ENCODE data around the gene MARK4.

MARK4 gene

GRCh38 chr19:45238556-45238955 lies 12.5 kb upstream of the MARK4 start:
- TF ChIP-seq, protein P1, sequence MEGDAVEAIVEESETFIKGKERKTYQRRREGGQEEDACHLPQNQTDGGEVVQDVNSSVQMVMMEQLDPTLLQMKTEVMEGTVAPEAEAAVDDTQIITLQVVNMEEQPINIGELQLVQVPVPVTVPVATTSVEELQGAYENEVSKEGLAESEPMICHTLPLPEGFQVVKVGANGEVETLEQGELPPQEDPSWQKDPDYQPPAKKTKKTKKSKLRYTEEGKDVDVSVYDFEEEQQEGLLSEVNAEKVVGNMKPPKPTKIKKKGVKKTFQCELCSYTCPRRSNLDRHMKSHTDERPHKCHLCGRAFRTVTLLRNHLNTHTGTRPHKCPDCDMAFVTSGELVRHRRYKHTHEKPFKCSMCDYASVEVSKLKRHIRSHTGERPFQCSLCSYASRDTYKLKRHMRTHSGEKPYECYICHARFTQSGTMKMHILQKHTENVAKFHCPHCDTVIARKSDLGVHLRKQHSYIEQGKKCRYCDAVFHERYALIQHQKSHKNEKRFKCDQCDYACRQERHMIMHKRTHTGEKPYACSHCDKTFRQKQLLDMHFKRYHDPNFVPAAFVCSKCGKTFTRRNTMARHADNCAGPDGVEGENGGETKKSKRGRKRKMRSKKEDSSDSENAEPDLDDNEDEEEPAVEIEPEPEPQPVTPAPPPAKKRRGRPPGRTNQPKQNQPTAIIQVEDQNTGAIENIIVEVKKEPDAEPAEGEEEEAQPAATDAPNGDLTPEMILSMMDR (conservative IDR thresholded peaks at IDR 0.05; ENCODE audit: low read depth, low read length) = no peak
- no peak overlapping the region for H3K4me3 ChIP-seq (ENCODE audit: low read length)
- no peak for DNase-seq (ENCODE audit: low read depth)

DNA sequence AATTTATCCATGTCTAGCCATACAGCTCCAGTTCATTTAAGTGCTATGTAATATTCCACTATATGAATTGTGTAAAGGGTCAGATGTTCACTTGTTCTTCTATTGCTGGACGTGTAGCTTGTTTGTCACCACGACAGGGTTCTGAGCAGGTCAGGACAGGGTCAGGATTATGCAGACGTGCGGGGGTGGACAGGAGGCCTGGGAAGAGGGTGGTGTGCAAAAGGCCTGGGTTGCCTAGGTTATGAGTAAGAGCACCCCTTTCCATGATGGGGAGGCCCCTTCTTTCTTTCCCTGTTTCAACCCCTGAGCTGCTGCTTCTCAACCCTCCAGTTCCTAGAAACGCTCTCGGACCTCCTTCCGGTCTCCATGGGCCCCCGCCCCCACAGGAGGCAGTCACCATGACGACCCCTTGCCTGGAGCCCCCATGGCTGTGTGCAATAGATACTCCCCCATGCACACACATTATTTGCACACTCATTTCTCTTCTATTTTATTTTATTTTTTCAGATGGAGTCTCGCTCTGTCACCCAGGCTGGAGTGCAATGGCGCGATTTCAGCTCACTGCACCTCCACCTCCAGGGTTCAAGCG lies 7.8 kb upstream of the MARK4 start:
- TF ChIP-seq, protein P1 (conservative IDR thresholded peaks at IDR 0.05; ENCODE audit: low read depth, low read length) = no peak
- H3K4me3 ChIP-seq (ENCODE audit: low read length) = no peak overlapping the region
- no peak for DNase-seq (ENCODE audit: low read depth)

DNA sequence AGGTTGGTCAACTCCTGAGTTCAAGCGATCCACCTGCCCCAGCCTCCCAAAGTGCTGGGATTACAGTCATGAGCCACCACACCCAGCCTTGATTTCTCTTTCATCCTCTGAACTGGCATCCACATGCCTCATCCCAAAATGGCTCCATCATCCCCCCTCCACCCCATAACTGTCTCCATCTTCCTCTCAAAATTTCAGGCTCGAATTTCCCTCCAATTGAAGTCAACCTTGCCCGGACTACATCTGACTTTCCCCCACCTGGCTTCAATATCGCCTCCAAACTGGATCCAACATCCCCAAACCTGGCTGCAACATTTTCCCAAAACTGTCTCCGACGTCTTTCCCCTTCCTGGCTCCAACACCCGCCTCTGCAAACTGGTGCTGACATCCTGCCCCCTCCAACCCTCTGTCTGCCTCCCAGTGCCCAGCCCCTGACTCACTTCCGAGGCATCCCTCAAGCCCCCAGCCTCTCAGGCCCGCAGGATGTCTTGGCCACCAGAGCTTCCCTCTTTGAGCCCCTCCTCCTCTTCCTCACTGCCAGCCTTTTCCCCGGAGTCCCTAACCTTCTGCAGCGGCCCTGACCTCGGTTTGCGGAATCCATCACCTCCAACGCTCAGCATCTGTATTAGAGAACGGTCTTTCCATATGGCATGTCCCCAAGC lies 6.8 kb upstream of the MARK4 start:
- DNase-seq (ENCODE audit: low read depth) = no peak
- TF ChIP-seq, protein P1 (conservative IDR thresholded peaks at IDR 0.05; ENCODE audit: low read depth, low read length) = no peak
- no peak overlapping the region for H3K4me3 ChIP-seq (ENCODE audit: low read length)

- H3K4me3 ChIP-seq (ENCODE audit: low read length) = no peak within 1 kb of the TSS
- TF ChIP-seq, protein P1 (conservative IDR thresholded peaks at IDR 0.05; ENCODE audit: low read depth, low read length) = no peak
- DNase-seq (ENCODE audit: low read depth) = no peak
Observed at GRCh38 chr19:45245334-45245787, 5.7 kb upstream of the MARK4 start, which contains the start of gene EXOC3L2. Gene EXOC3L2 (minus strand): TSS chr19:45245407. CDS start chr19:45239045, 6,362 bp downstream.

- no peak for DNase-seq (ENCODE audit: low read depth)
- TF ChIP-seq, protein P1 (conservative IDR thresholded peaks at IDR 0.05; ENCODE audit: low read depth, low read length) = no peak
- no peak overlapping the region for H3K4me3 ChIP-seq (ENCODE audit: low read length)
Observed at GRCh38 chr19:45245826-45246225, 5.2 kb upstream of the MARK4 start.

DNA sequence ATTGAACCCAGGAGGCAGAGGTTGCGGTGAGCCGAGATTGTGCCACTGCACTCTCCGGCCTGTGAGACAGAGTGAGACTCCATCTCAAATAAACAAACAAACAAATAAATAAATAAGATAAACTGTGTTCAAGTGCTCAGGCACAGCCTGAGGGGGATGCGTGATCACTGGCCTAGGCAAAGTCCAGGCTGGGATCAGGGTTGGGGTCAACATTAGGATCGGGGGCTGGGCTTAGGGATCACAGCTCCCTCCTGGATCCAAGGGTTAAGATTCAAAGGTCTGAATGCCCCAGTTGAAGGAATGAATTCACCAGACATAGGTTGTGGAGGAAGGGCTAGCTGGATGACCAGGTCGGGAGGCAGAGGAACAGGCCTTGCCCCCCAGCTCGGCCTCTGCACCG lies 3.9 kb upstream of the MARK4 start:
- TF ChIP-seq, protein P1 (conservative IDR thresholded peaks at IDR 0.05; ENCODE audit: low read depth, low read length) = no peak
- H3K4me3 ChIP-seq (ENCODE audit: low read length) = no peak overlapping the region
- no peak for DNase-seq (ENCODE audit: low read depth)

Data from retinal pigment epithelial cell (primary cell).